Heart right ventricle (tissue), 16 donors: ENCODE data around the gene AK9. TPM values are rescaled to one million over a fixed set of nuclear protein-coding genes. Genes with fewer than 3 reads are reported as not detected.
A peak's percentile ranks its signal among the peaks of the same experiment; 100 is the strongest.

ENCODE experiments used
- ATAC-seq, 8 donors: fragments of 200-7000 bp; cut with Tn5 transposase; one replicate each; pipeline ENCODE4 v1.9.1; 2020; ENCODE audit warnings: mild to moderate bottlenecking in 8 of 8, moderate library complexity in 8 of 8, moderate number of reproducible peaks in 1 of 8
- DNase-seq, 2 donors: peaks; one replicate each; pipeline ENCODE4 v3.0.0-alpha.2; 2020
- H3K27ac ChIP-seq, 10 donors: fragments of 200-600 bp; sonication (generic) in 2 of 10; one replicate each; pipeline versions ENCODE4 v1.5.0 to v1.8.0; 2020 to 2022; ENCODE audit warnings: mild to moderate bottlenecking in 3 of 10
- H3K27me3 ChIP-seq, 7 donors: fragments of 200-600 bp; one replicate each; pipeline ENCODE4 v1.8.0; 2021 to 2022; ENCODE audit warnings: mild to moderate bottlenecking in 2 of 7
- H3K36me3 ChIP-seq, 9 donors: fragments of 200-600 bp; sonication (generic) in 1 of 9; one replicate each; pipeline versions ENCODE4 v1.5.0 to v1.8.0; 2020 to 2022; ENCODE audit warnings: mild to moderate bottlenecking in 2 of 9
- H3K4me1 ChIP-seq, 9 donors: fragments of 200-600 bp; sonication (generic) in 1 of 9; one replicate each; pipeline versions ENCODE4 v1.5.0 to v1.8.0; 2020 to 2022; ENCODE audit warnings: mild to moderate bottlenecking in 4 of 9
- H3K4me3 ChIP-seq, 10 donors: fragments of 200-600 bp; sonication (generic) in 2 of 10; one replicate each; pipeline versions ENCODE4 v1.5.0 to v1.8.0; 2020 to 2022; ENCODE audit warnings: mild to moderate bottlenecking in 7 of 10, moderate library complexity in 2 of 10
- H3K9me3 ChIP-seq, 11 donors: fragments of 200-600 bp in 10 of 11; sonication (generic) in 2 of 11; one replicate each; pipeline versions ENCODE4 v1.5.0 to v1.8.0; 2013 to 2022; ENCODE audit warnings: mild to moderate bottlenecking in 2 of 11, control low read depth in 1 of 11, moderate library complexity in 1 of 11
- WGBS, 2 donors: extraction: QIAGEN DNeasy Blood & Tissue Kit; methylation state at CpG; one replicate each; pipeline ENCODE4 v1.1.7; 2013; ENCODE audit warnings: inconsistent platforms in 1 of 2; 5-methylcytosine and 5-hydroxymethylcytosine counted together
- intact Hi-C, 10 donors: fragments of 100-400 bp; cut with DNase I; formaldehyde crosslinking; loops; one replicate each; pipeline versions ENCODE4 v1.11.1 to v1.14.2; 2022
- polyA plus RNA-seq, 2 donors: library from polyadenylated mRNA; stranded (reverse); fragments of 200-250 nt; gene quantifications; one replicate each; pipeline ENCODE4 v1.2.3, GENCODE V29; 2013
- total RNA-seq, 10 donors: library from RNA; stranded (reverse); fragmentation: NEBNext Ultra II Directional in 3 of 10; extraction: Animal tissue kit (Norgen Biotek cat#: 25700) in 3 of 10; gene quantifications; one replicate each; pipeline versions ENCODE4 v1.2.1 to v1.2.4, GENCODE V29; 2021 to 2023
- TF ChIP-seq, protein P1 (sequence below), 9 donors: fragments of 200-600 bp; sonication (generic) in 2 of 9; IDR thresholded peaks; one replicate each; pipeline versions ENCODE4 v1.5.0 to v1.8.0; 2021 to 2022; ENCODE audit warnings: antibody characterized with exemption in 9 of 9, mild to moderate bottlenecking in 5 of 9, moderate library complexity in 1 of 9
- donor health status: Arrhythmogenic right ventricular cardiomyopathy.
- donor health status: ischemic (EF 13 %, LVEDD 7.1; RV severe dilation, severe dysfunction).
- donor health status: healthy with polysubstance abuse.
- donor health status: DM: no; HTN: yes; CAD: no.
- donor health status: DM: no; HTN: no; CAD: no.
- donor health status: ischemic (EF 25% LVEDD 6.9; RV normal size, moderate dysfunction).
- donor health status: ischemic (EF 25% LVEDD 5.7; RV mildly dilated, moderate dysfunction).
- donor health status: healthy.
- donor health status: DM: yes; HTN: yes; CAD: no.
- donor health status: Ischemic cardiomyopathy.
- donor health status: ischemic (EF 35%, LVEDD 5.7; RV mildly dilated, moderate dysfunction).
- donor health status: nonischemic (EF 11% LVEDD 7.7; RV severe dilation, severe dysfunction).
- donor health status: DM: yes; HTN: yes; CAD: no.
- donor health status: PGD.
- donor health status: ischemic (EF 29% LVEDD 5.4; RV normal size, mild dysfunction).
- donor health status: nonischemic (EF 23%, LVEDD 6.1; RV moderate dilation, normal function).

The AK9 gene
- total and polyA plus RNA-seq, 12 donors, result 4.6 to 17.0 (median 10.9) TPM

DNA sequence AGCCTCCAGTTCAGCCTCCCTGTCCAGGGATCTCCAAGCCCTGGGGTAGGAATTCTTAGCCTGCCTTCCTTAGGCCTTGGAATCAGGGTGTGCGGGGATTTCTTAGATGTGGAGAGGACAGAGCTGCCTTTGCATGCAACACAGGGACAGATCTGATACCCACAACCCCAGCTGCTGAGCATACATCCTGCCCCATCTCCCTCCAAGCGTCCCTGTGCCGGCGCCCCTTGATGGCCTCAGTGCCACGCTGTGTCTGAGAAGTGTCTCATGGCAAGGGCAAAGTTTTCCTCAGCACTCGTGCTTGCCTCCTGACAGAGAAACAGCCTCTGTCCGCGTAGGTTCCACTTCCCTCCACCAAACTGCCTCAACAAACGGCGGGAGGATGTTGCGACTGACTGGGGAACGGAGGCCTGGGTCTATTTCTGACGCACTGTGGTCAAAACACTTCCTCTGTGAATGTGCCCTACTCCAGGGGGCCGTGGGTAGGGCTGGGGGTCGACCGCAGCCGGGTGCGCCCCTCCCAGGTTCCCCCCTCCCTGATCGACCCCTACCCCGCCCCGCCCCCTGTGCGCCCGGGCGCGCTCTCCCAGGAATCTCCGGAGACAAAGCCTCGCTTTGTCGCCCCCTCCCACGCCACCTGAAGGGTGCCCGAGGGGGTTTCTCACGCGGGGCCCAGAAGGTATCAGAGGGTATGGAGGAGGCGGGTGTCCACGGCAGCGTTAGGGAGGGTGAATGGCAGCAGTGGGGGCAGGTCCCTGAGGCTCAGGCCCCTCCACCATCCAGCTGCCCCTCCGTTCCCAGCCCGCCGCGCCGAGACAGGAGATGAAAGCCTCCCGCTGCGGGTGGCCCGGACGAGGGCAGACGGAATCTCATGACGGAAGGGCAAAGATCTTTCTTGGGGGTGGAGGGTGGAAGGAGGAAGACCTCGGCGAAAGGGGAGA is 236.2 kb downstream of the AK9 start:
- 11 to 14% methylated on average over 48 of the region's 48 CpGs for WGBS, 2 donors
- TF ChIP-seq, protein P1, sequence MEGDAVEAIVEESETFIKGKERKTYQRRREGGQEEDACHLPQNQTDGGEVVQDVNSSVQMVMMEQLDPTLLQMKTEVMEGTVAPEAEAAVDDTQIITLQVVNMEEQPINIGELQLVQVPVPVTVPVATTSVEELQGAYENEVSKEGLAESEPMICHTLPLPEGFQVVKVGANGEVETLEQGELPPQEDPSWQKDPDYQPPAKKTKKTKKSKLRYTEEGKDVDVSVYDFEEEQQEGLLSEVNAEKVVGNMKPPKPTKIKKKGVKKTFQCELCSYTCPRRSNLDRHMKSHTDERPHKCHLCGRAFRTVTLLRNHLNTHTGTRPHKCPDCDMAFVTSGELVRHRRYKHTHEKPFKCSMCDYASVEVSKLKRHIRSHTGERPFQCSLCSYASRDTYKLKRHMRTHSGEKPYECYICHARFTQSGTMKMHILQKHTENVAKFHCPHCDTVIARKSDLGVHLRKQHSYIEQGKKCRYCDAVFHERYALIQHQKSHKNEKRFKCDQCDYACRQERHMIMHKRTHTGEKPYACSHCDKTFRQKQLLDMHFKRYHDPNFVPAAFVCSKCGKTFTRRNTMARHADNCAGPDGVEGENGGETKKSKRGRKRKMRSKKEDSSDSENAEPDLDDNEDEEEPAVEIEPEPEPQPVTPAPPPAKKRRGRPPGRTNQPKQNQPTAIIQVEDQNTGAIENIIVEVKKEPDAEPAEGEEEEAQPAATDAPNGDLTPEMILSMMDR (IDR thresholded peaks at IDR 0.05), result no peak
- H3K9me3 ChIP-seq, result no peaks in the 10 kb centered on the region
- intact Hi-C loops, result no loop called here
- H3K27me3 ChIP-seq, result no peaks in the 10 kb centered on the region
- H3K4me3 ChIP-seq, result peak overlapping the region; percentile 57 to 91 (median 82)
- peaks cover 0 to 28% (median 0%) of the 10 kb centered on the region in 9 donors for H3K36me3 ChIP-seq
- H3K4me1 ChIP-seq, result peaks cover 6 to 60% (median 29%) of the 10 kb centered on the region in 9 donors
- peak overlapping the region; percentile 7 to 88 (median 76) for H3K27ac ChIP-seq
- ATAC-seq (peak; percentile 4 to 50 (median 26)), DNase-seq (peak in 1 of 2 donors; percentile 50)

DNA sequence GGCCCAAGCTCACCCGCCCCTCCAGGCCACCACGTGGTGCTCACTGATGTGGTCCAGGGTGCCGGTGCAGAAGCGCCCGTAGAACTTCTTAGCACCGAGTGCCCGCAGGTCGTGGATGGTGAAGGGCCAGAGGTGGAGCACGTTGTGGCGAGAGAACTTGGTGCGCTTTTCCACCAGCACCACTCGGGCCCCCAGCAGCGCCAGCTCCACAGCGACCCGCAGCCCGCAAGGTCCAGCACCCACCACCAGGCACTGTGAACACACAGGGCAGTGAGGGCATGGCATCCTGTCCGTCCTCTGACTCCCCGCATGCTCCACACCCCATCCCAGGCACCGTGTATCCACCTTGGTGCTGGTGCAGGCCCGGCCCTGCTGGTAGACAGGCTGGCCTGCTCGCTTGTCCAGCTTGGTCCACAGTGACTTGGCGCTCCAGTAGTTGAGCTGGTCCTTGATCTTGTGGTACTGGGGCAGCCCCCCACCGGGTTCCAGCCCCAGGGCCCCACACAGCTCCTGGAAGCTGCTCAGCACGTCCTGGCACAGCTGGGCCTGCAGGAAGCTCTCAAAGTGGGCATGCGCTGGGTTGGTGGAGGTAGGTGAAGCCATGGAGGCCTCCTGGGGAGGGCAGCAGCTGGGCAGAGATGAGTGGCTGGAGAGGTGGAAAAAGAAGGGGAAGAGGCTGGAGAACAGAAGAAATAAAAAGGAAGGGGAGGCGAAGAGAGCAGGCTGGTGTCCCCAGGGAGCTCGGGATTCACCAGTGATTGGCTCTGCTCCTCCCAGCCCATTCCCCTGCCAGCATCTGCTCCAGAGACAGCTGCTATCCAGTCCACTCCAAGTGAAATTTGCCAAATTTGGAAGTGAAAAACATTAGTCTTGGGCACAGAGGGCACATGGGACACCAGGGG is 237.2 kb downstream of the AK9 start:
- Histone ChIP-seq H3K27me3 (no peaks in the 10 kb centered on the region), H3K27ac (peak overlapping the region in 8 of 10 donors; percentile 66 to 88 (median 78)), H3K9me3 (no peaks in the 10 kb centered on the region), H3K4me1 (peaks cover 6 to 54% (median 29%) of the 10 kb centered on the region in 9 donors), H3K4me3 (peak overlapping the region in 7 of 10 donors; percentile 57 to 91 (median 85)), H3K36me3 (peaks cover 0 to 38% (median 0%) of the 10 kb centered on the region in 9 donors)
- ATAC-seq (peak in 2 of 8 donors; percentile 1), DNase-seq (peak; percentile 44 to 52)
- intact Hi-C loops, result no loop called here
- WGBS, 2 donors, result 91 to 93% methylated on average over 27 of the region's 27 CpGs
- TF ChIP-seq, protein P1 (IDR thresholded peaks at IDR 0.05), result no peak

DNA sequence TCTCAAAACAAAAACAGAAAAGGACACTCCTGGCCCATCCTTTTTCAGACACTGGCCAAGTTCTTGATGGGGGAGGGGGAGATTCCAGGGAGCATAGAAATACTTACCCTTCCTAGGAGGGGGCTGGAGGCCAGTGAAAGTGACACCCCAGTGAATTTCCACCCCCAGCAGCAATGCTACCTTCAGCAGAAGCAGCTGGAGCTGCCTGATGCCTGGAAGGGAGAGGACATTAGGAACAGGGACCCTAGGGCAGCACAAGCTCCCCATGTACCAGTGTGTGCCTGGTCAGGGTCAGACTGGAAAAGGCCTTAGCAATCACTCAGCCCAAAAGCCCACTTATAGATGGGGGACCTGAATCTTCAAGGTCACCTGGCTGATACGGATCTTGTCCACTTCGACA is 237.8 kb downstream of the AK9 start:
- H3K36me3 ChIP-seq, result peaks cover 0 to 44% (median 0%) of the 10 kb centered on the region in 9 donors
- no peak for DNase-seq
- no peak overlapping the region for H3K27ac ChIP-seq
- no peak overlapping the region for H3K4me3 ChIP-seq
- ATAC-seq, result no peak
- intact Hi-C loops, result no loop called here
- peaks cover 6 to 47% (median 29%) of the 10 kb centered on the region in 9 donors for H3K4me1 ChIP-seq
- no peaks in the 10 kb centered on the region for H3K27me3 ChIP-seq
- TF ChIP-seq, protein P1 (IDR thresholded peaks at IDR 0.05), result no peak
- WGBS, 2 donors, result 92% methylated on average over 2 of the region's 2 CpGs
- no peaks in the 10 kb centered on the region for H3K9me3 ChIP-seq

DNA sequence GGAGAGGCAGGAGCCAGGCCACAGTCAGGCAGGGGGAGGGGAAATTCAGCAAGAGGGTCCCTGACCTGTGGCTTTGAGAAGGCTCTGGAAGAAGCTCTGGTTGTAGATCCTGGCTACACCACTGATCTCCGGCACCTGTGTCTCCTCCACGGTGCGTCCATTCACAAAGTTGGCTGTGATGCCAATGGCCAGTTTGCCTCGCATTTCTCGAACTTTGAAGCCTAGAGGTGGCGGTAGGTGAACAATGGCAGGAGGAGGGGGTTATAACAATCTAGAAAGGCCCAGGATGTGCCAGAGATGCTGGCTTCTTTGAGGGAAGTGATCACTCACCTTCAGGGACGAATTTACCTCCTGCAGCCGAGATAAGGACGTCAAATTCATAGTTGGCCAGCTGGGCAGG is 238.8 kb downstream of the AK9 start:
- Histone ChIP-seq H3K27ac (no peak overlapping the region), H3K4me1 (peaks cover 6 to 37% (median 25%) of the 10 kb centered on the region in 9 donors), H3K36me3 (peaks cover 0 to 46% (median 0%) of the 10 kb centered on the region in 9 donors), H3K27me3 (no peaks in the 10 kb centered on the region), H3K9me3 (no peaks in the 10 kb centered on the region), H3K4me3 (no peak overlapping the region)
- WGBS, 2 donors, result 91 to 93% methylated on average over 9 of the region's 9 CpGs
- TF ChIP-seq, protein P1 (IDR thresholded peaks at IDR 0.05), result no peak
- no peak for ATAC-seq
- DNase-seq, result no peak
- intact Hi-C loops, result no loop called here
